PC-3 (cell line): ENCODE measurements around the gene PCSK5. TPM values are rescaled to one million over a fixed set of nuclear protein-coding genes. Genes with fewer than 3 reads are reported as not detected.

Experiments used
- ATAC-seq: fragments of 200-7000 bp; cut with Tn5 transposase; 2 replicates; pipeline ENCODE4 v1.9.1; 2020; ENCODE audit warnings: mild to moderate bottlenecking, moderate library complexity
- BruUV-seq: library from RNA; stranded (reverse); fragments of 400-500 nt; replicated peaks from 2 replicates; lab custom pipeline; 2021; lab: Mats Ljungman, UMichigan
- CTCF ChIA-PET: fragments of 300-600 bp; sonication (Branson Sonifier 250); formaldehyde crosslinking; loops from one replicate; lab custom pipeline; 2022; ENCODE audit warnings: antibody characterized with exemption; lab: Charles Lee
- POLR2A ChIA-PET: fragments of 300-600 bp; sonication (Branson Sonifier 250); formaldehyde crosslinking; loops from one replicate; lab custom pipeline; 2022; ENCODE audit warnings: antibody characterized with exemption; ENCODE audit not compliant: unreplicated experiment; lab: Charles Lee
- DNase-seq: peaks from one replicate; pipeline ENCODE4 v3.0.0-alpha.2; 2015
- H2AFZ ChIP-seq: fragments of 300-600 bp; sonication (generic); 2 replicates; pipeline ENCODE4 v1.6.0; 2016; ENCODE audit warnings: antibody characterized with exemption, low read length
- H3F3A ChIP-seq: fragments of 300-600 bp; sonication (generic); one replicate; pipeline ENCODE4 v1.6.0; 2017; ENCODE audit warnings: antibody characterized with exemption, low read length, control low read depth, mild to moderate bottlenecking; ENCODE audit not compliant: unreplicated experiment
- H3K27ac ChIP-seq: fragments of 300-600 bp; sonication (generic); 2 replicates; pipeline ENCODE4 v1.5.1; 2016; ENCODE audit warnings: mild to moderate bottlenecking, low read length
- H3K27me3 ChIP-seq: fragments of 300-600 bp; sonication (generic); 2 replicates; pipeline ENCODE4 v1.6.1; 2016; ENCODE audit warnings: low read length, mixed read lengths
- H3K36me3 ChIP-seq: fragments of 300-600 bp; sonication (generic); 2 replicates; pipeline ENCODE4 v1.6.1; 2016; ENCODE audit warnings: low read depth, mixed run types, low read length, mixed read lengths
- H3K4me1 ChIP-seq: fragments of 300-600 bp; sonication (generic); 2 replicates; pipeline ENCODE4 v1.5.1; 2016; ENCODE audit warnings: low read length; ENCODE audit not compliant: insufficient read depth
- H3K4me2 ChIP-seq: fragments of 300-600 bp; sonication (generic); 2 replicates; pipeline ENCODE4 v1.6.0; 2016; ENCODE audit warnings: low read length
- H3K4me3 ChIP-seq: fragments of 300-600 bp; sonication (generic); 2 replicates; pipeline ENCODE4 v1.5.1; 2016; ENCODE audit warnings: mild to moderate bottlenecking, low read length, mixed read lengths
- H3K79me2 ChIP-seq: fragments of 300-600 bp; sonication (generic); 2 replicates; pipeline ENCODE4 v1.6.1; 2017; ENCODE audit warnings: low read length, mixed read lengths
- H3K9ac ChIP-seq: fragments of 300-600 bp; sonication (generic); 2 replicates; pipeline ENCODE4 v1.6.0; 2016; ENCODE audit warnings: mild to moderate bottlenecking, low read length
- H3K9me2 ChIP-seq: fragments of 300-600 bp; sonication (generic); replicated peaks from 2 replicates; pipeline ENCODE4 v1.6.1; 2016; ENCODE audit warnings: mixed run types, low read length, mixed read lengths
- H3K9me3 ChIP-seq: fragments of 300-600 bp; sonication (generic); 2 replicates; pipeline ENCODE4 v1.6.1; 2016; ENCODE audit warnings: low read length, mixed read lengths
- H4K20me1 ChIP-seq: fragments of 300-600 bp; sonication (generic); 2 replicates; pipeline ENCODE4 v1.6.1; 2016; ENCODE audit warnings: low read length, mixed read lengths
- EZH2 ChIP-seq: fragments of 300-600 bp; sonication (generic); IDR thresholded peaks from one replicate; pipeline ENCODE4 v1.6.1; 2017; ENCODE audit warnings: antibody characterized with exemption, mild to moderate bottlenecking, low read length; ENCODE audit not compliant: unreplicated experiment
- EZH2phosphoT487 ChIP-seq: fragments of 300-600 bp; sonication (generic); IDR thresholded peaks from 2 replicates; pipeline ENCODE4 v1.6.1; 2018; ENCODE audit warnings: mild to moderate bottlenecking, antibody characterized with exemption, low read length, borderline replicate concordance
- intact Hi-C: fragments of 100-400 bp; cut with micrococcal nuclease; formaldehyde crosslinking; loops from 2 replicates; pipeline ENCODE4 v1.9.0; 2023
- total RNA-seq: library from RNA; depleted of rRNA; stranded (reverse); fragments of >200 nt; gene quantifications from 2 replicates; pipeline ENCODE4 v1.2.3, GENCODE V29; 2014
- TF ChIP-seq, protein P1 (sequence below): fragments of 300-600 bp; sonication (generic); conservative IDR thresholded peaks from 2 replicates; pipeline ENCODE4 v1.5.1; 2017; ENCODE audit warnings: antibody characterized with exemption, low read depth, mild to moderate bottlenecking, low read length

Gene PCSK5
- total RNA-seq, 1 experiment from 2014 or later = not detected

DNA sequence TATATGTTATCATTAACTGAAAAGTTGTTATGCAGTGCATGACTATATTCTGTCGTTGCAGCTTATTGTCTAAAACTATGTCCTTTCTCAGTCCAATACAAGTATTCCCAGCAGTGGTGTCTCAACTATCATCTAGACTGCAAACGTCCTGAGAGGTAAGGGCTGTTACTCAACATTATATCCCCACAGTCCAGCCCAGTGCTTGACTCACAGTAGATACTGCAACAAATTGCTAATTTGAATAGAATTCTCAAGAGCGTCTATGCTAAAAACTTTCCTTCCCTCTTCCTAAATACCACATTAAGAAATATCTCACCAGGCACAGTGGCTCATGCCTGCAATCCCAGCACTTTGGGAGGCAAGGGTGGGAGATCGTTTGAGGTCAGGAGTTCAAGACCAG lies 37.7 kb upstream of the PCSK5 start:
- intact Hi-C loops = no loop called here
- TF ChIP-seq EZH2 (no peak), EZH2phosphoT487 (no peak)
- TF ChIP-seq, protein P1, sequence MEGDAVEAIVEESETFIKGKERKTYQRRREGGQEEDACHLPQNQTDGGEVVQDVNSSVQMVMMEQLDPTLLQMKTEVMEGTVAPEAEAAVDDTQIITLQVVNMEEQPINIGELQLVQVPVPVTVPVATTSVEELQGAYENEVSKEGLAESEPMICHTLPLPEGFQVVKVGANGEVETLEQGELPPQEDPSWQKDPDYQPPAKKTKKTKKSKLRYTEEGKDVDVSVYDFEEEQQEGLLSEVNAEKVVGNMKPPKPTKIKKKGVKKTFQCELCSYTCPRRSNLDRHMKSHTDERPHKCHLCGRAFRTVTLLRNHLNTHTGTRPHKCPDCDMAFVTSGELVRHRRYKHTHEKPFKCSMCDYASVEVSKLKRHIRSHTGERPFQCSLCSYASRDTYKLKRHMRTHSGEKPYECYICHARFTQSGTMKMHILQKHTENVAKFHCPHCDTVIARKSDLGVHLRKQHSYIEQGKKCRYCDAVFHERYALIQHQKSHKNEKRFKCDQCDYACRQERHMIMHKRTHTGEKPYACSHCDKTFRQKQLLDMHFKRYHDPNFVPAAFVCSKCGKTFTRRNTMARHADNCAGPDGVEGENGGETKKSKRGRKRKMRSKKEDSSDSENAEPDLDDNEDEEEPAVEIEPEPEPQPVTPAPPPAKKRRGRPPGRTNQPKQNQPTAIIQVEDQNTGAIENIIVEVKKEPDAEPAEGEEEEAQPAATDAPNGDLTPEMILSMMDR = no peak
- no peak overlapping the region for H3K27ac ChIP-seq
- H3K36me3 ChIP-seq = no peaks in the 10 kb centered on the region
- no peak overlapping the region for H3K9ac ChIP-seq
- H3K4me1 ChIP-seq = no peaks in the 10 kb centered on the region
- DNase-seq (no peak), ATAC-seq (no peak)
- H3K27me3 ChIP-seq = no peaks in the 10 kb centered on the region
- no peaks in the 10 kb centered on the region for H3K79me2 ChIP-seq
- no peak overlapping the region for H3K4me2 ChIP-seq
- no peaks in the 10 kb centered on the region for H4K20me1 ChIP-seq
- no peaks in the 10 kb centered on the region for H3F3A ChIP-seq
- H2AFZ ChIP-seq = no peak overlapping the region
- H3K4me3 ChIP-seq = no peak overlapping the region
- H3K9me2 ChIP-seq = no peaks in the 10 kb centered on the region
- no TSS peak for BruUV-seq
- H3K9me3 ChIP-seq = no peaks in the 10 kb centered on the region
- POLR2A ChIA-PET = no interaction called here
- CTCF ChIA-PET = no interaction called here

DNA sequence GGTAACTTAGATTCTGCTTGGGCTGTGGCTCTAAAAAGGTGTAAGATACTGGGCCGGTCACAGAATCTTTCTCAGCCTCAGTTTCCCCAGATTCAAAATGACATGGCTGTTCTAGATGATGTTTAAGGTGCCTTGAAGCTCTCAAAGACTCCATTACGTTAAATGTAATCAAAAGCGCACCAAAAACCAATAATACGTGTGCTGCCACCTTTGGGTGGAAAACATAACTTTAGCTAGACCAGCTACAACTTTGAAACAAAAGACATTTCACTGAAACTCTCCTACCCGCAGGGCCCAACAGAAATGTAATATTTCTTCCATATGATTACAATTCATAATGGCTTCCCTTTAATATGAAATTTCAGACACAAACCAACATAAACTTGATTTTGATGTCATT lies 35.0 kb upstream of the PCSK5 start:
- H2AFZ ChIP-seq = no peak overlapping the region
- H3K4me1 ChIP-seq = no peaks in the 10 kb centered on the region
- H3K4me2 ChIP-seq = no peak overlapping the region
- H4K20me1 ChIP-seq = no peaks in the 10 kb centered on the region
- no peaks in the 10 kb centered on the region for H3K9me2 ChIP-seq
- BruUV-seq = no TSS peak
- H3K4me3 ChIP-seq = no peak overlapping the region
- H3F3A ChIP-seq = no peaks in the 10 kb centered on the region
- H3K27me3 ChIP-seq = no peaks in the 10 kb centered on the region
- intact Hi-C loops = no loop called here
- no peaks in the 10 kb centered on the region for H3K9me3 ChIP-seq
- ChIA-PET CTCF (interaction anchor here (0.6 kb wide), 1 partner anchor 447 kb away, joined by 4 read pairs; no protein-coding TSS in a partner anchor), POLR2A (no interaction called here)
- TF ChIP-seq EZH2phosphoT487 (no peak), EZH2 (no peak)
- TF ChIP-seq, protein P1 = peak; percentile 46; the same call in 1 of the 2 replicates
- H3K36me3 ChIP-seq = no peaks in the 10 kb centered on the region
- ATAC-seq (no peak), DNase-seq (peak; percentile 16)
- H3K79me2 ChIP-seq = no peaks in the 10 kb centered on the region
- no peak overlapping the region for H3K27ac ChIP-seq
- H3K9ac ChIP-seq = no peak overlapping the region

DNA sequence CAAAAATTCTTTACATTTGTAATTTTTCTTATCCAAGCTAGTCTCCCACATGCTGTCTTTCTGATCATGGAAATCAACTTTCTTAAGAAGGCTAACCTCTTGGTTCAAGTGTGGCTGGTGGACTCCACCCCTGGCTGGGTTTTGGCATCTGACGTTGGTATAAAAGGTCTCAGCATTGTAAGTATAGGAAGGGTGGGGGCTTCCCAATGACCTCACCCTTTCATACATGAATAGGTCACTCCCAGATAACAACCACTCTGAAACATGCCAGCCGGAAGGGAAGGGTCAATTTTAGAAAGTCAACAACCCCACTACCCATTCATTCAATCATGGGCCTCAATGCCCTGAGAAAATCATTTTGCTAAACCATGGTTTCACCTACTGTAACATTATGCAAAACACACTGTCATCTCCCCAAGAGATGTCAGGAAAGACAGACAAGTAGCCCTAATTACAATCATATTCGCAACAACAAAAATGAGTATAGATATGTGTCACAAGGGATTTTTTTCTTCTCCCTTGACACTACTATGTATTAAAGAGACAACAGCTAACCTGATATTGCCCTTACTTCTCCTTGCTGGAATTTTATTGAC lies 31.9 kb upstream of the PCSK5 start:
- Histone ChIP-seq H3K4me1 (no peaks in the 10 kb centered on the region), H3K9me2 (no peaks in the 10 kb centered on the region), H3K9ac (no peak overlapping the region), H3K27me3 (no peaks in the 10 kb centered on the region), H3K4me2 (no peak overlapping the region), H3K36me3 (no peaks in the 10 kb centered on the region), H3F3A (no peaks in the 10 kb centered on the region), H3K79me2 (no peaks in the 10 kb centered on the region), H3K9me3 (no peaks in the 10 kb centered on the region), H3K4me3 (no peak overlapping the region), H3K27ac (no peak overlapping the region), H4K20me1 (no peaks in the 10 kb centered on the region), H2AFZ (no peak overlapping the region)
- intact Hi-C loops = no loop called here
- DNase-seq (no peak), ATAC-seq (no peak)
- TF ChIP-seq EZH2phosphoT487 (no peak), EZH2 (no peak)
- TF ChIP-seq, protein P1 = no peak
- no TSS peak for BruUV-seq
- POLR2A ChIA-PET = no interaction called here
- CTCF ChIA-PET = no interaction called here
